Uterus (tissue), 2 donors: Measurements from ENCODE around the gene LIF.

Experiments used
- POLR2A ChIP-seq, 2 donors: fragments of 450-650 bp; IDR thresholded peaks; one replicate each; pipeline ENCODE4 v1.6.1; 2016; ENCODE audit warnings: antibody characterized with exemption in 2 of 2, mild to moderate bottlenecking in 1 of 2, moderate library complexity in 1 of 2
- TF ChIP-seq, protein P1 (sequence below), 4 experiments: fragments of 200-600 bp in 2 of 4; fragments of 450-650 bp in 2 of 4; sonication (generic) in 2 of 4; IDR thresholded peaks; one replicate each; pipeline ENCODE4 v1.5.1; 2016 to 2019; ENCODE audit warnings: antibody characterized with exemption in 4 of 4, mild to moderate bottlenecking in 2 of 4, moderate library complexity in 1 of 4

DNA sequence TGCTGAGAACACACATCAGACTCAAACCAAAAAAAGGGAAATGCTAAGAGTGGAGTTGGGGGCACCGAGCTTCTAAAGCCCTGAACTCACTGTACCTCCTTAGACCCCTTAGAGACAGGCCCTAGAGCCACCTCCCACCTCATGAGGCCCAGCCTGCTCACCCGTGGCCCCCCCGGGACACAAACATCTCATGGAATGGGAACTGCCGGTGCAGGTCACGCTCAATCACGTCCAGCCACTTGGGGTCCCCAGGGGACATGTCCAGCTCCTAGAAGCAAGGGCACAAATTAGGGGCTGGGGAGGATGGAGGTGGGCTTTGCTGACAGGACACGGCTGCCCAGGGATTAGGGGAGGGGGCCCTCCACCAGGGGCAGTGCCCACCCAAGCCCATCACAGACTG, 49.0 kb upstream of the LIF start:
- TF ChIP-seq, protein P1, sequence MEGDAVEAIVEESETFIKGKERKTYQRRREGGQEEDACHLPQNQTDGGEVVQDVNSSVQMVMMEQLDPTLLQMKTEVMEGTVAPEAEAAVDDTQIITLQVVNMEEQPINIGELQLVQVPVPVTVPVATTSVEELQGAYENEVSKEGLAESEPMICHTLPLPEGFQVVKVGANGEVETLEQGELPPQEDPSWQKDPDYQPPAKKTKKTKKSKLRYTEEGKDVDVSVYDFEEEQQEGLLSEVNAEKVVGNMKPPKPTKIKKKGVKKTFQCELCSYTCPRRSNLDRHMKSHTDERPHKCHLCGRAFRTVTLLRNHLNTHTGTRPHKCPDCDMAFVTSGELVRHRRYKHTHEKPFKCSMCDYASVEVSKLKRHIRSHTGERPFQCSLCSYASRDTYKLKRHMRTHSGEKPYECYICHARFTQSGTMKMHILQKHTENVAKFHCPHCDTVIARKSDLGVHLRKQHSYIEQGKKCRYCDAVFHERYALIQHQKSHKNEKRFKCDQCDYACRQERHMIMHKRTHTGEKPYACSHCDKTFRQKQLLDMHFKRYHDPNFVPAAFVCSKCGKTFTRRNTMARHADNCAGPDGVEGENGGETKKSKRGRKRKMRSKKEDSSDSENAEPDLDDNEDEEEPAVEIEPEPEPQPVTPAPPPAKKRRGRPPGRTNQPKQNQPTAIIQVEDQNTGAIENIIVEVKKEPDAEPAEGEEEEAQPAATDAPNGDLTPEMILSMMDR (IDR thresholded peaks at IDR 0.05) = no peak
- TF ChIP-seq POLR2A (IDR thresholded peaks at IDR 0.05) = no peak
